CD4-positive, alpha-beta T cell treated with Interferon alpha-2 for 1 hour (primary cell): ENCODE data around the gene AIFM1.
A peak's percentile ranks its signal among the peaks of the same experiment; 100 is the strongest.

ENCODE experiments used
- DNase-seq, 2 donors: peaks; one replicate each; pipeline ENCODE4 v3.0.0-alpha.2; 2020 to 2022

AIFM1 gene

GRCh38 chrX:130165703-130166502, at the start of gene AIFM1:
Gene AIFM1, minus strand, starts transcription at chrX:130165841. Its CDS starts 185 bp downstream, at chrX:130165656.
- DNase-seq, result peak; percentile 90 to 92

GRCh38 chrX:130213376-130213775, 47.7 kb upstream of the AIFM1 start:
- no peak for DNase-seq

- DNase-seq, result no peak
Observed at GRCh38 chrX:130212371-130212770, 46.7 kb upstream of the AIFM1 start.

GRCh38 chrX:130211415-130212186, 46.0 kb upstream of the AIFM1 start:
- no peak for DNase-seq

GRCh38 chrX:130204647-130205046, 39.0 kb upstream of the AIFM1 start:
- DNase-seq, result no peak

- DNase-seq, result no peak
Observed at GRCh38 chrX:130197464-130197863, 31.8 kb upstream of the AIFM1 start.

- no peak for DNase-seq
Observed at GRCh38 chrX:130196466-130196865, 30.8 kb upstream of the AIFM1 start.

GRCh38 chrX:130190801-130191200, 25.2 kb upstream of the AIFM1 start:
- DNase-seq, result no peak

- DNase-seq, result no peak
Observed at GRCh38 chrX:130186651-130187050, 21.0 kb upstream of the AIFM1 start.

GRCh38 chrX:130184857-130185256, 19.2 kb upstream of the AIFM1 start:
- no peak for DNase-seq

GRCh38 chrX:130184168-130184567, 18.5 kb upstream of the AIFM1 start:
- no peak for DNase-seq

- peak in 1 of 2 donors; percentile 7 for DNase-seq
Observed at GRCh38 chrX:130179579-130180215, 14.1 kb upstream of the AIFM1 start.

- no peak for DNase-seq
Observed at GRCh38 chrX:130179170-130179569, 13.5 kb upstream of the AIFM1 start.

GRCh38 chrX:130176942-130177341, 11.3 kb upstream of the AIFM1 start:
- DNase-seq, result no peak

GRCh38 chrX:130176354-130176776, 10.7 kb upstream of the AIFM1 start:
- DNase-seq, result no peak

GRCh38 chrX:130174937-130175336, 9.3 kb upstream of the AIFM1 start:
- DNase-seq, result no peak

GRCh38 chrX:130174045-130174704, 8.5 kb upstream of the AIFM1 start:
- no peak for DNase-seq

GRCh38 chrX:130173190-130173895, 7.7 kb upstream of the AIFM1 start:
- peak; percentile 25 to 29 for DNase-seq

GRCh38 chrX:130172127-130172845, 6.6 kb upstream of the AIFM1 start:
- no peak for DNase-seq

GRCh38 chrX:130171446-130172126, 5.9 kb upstream of the AIFM1 start, which contains the start of gene RAB33A:
Gene RAB33A, plus strand, starts transcription at chrX:130171962. Its CDS starts 101 bp downstream, at chrX:130172063.
- DNase-seq, result peak; percentile 39 to 58
